ENCODE results near the gene GPR39. TPM values are rescaled to one million over a fixed set of nuclear protein-coding genes. Genes with fewer than 3 reads are reported as not detected.
A peak's percentile ranks its signal among the peaks of the same experiment; 100 is the strongest.

GPR39 gene
- total RNA-seq, 4 donors from 2014 or later: 9.1 to 38.5 (median 25.9) TPM

DNA sequence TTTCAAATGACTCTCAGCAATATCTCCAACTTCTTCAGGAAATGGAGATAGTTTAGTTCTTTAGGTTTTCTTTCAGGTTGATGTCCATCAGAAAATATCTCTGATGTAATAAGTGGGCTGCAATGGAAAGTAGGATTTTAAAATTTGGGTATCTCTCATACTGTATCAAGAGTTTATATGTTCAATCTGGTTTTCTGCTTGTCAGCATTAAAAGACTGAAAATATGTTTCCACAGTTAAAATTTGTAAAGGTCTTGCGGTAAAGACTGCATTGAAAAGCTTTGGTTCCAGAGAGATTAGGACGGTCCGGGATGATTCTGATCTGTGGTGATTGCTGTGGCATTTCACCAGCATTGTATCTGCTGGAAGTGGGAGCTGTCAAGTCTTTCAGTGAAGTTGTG lies 170.2 kb downstream of the GPR39 start:
- TF ChIP-seq, protein P1, sequence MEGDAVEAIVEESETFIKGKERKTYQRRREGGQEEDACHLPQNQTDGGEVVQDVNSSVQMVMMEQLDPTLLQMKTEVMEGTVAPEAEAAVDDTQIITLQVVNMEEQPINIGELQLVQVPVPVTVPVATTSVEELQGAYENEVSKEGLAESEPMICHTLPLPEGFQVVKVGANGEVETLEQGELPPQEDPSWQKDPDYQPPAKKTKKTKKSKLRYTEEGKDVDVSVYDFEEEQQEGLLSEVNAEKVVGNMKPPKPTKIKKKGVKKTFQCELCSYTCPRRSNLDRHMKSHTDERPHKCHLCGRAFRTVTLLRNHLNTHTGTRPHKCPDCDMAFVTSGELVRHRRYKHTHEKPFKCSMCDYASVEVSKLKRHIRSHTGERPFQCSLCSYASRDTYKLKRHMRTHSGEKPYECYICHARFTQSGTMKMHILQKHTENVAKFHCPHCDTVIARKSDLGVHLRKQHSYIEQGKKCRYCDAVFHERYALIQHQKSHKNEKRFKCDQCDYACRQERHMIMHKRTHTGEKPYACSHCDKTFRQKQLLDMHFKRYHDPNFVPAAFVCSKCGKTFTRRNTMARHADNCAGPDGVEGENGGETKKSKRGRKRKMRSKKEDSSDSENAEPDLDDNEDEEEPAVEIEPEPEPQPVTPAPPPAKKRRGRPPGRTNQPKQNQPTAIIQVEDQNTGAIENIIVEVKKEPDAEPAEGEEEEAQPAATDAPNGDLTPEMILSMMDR (IDR thresholded peaks at IDR 0.05): no peak
- no peak for TF ChIP-seq POLR2A (IDR thresholded peaks at IDR 0.05)
- H3K27ac ChIP-seq: no peak overlapping the region
- no peak for DNase-seq
- peaks cover 0 to 11% (median 0%) of the 10 kb centered on the region in 4 donors for H3K4me1 ChIP-seq
- no peaks in the 10 kb centered on the region for H3K36me3 ChIP-seq
- H3K27me3 ChIP-seq: no peaks in the 10 kb centered on the region
- no peaks in the 10 kb centered on the region for H3K9me3 ChIP-seq
- H3K4me3 ChIP-seq: no peak overlapping the region

DNA sequence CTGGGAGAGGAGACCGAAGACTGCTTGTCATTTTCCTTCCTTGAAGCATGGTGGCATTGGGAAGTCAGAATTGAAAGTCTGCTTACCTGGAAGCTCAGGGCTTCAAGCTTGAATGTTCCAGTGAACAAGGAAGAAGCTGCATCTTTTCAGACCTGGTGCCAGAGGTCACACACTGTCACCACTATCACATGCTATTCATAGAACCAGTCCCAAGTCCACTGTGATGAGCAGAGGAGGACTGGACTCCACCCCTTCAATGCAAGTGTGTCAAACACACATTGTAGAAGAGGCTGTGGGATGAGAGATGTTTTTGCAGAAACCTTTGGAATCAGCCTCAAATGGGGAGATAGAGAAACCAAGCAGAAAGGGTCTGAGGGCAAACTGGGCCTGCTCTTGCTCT lies 172.0 kb downstream of the GPR39 start:
- peak overlapping the region in 2 of 4 donors; percentile 76 to 79 for H3K27ac ChIP-seq
- no peak overlapping the region for H3K4me3 ChIP-seq
- no peaks in the 10 kb centered on the region for H3K9me3 ChIP-seq
- no peaks in the 10 kb centered on the region for H3K27me3 ChIP-seq
- no peaks in the 10 kb centered on the region for H3K36me3 ChIP-seq
- peak in 1 of 3 donors; percentile 77 for DNase-seq
- H3K4me1 ChIP-seq: peaks cover 0 to 11% (median 0%) of the 10 kb centered on the region in 4 donors
- no peak for TF ChIP-seq POLR2A (IDR thresholded peaks at IDR 0.05)
- TF ChIP-seq, protein P1 (IDR thresholded peaks at IDR 0.05): no peak

- H3K9me3 ChIP-seq: no peaks in the 10 kb centered on the region
- H3K4me3 ChIP-seq: no peak overlapping the region
- no peaks in the 10 kb centered on the region for H3K27me3 ChIP-seq
- no peaks in the 10 kb centered on the region for H3K36me3 ChIP-seq
- H3K4me1 ChIP-seq: peaks cover 0 to 11% (median 0%) of the 10 kb centered on the region in 4 donors
- no peak for DNase-seq
- TF ChIP-seq, protein P1 (IDR thresholded peaks at IDR 0.05): no peak
- H3K27ac ChIP-seq: no peak overlapping the region
These were observed 172.7 kb downstream of the GPR39 start for GRCh38 chr2:132589111-132589830.

GRCh38 chr2:132589966-132590365 lies 173.4 kb downstream of the GPR39 start:
- DNase-seq: no peak
- TF ChIP-seq, protein P1 (IDR thresholded peaks at IDR 0.05): no peak
- TF ChIP-seq POLR2A (IDR thresholded peaks at IDR 0.05): no peak
- H3K27me3 ChIP-seq: no peaks in the 10 kb centered on the region
- peaks cover 0 to 11% (median 0%) of the 10 kb centered on the region in 4 donors for H3K4me1 ChIP-seq
- no peaks in the 10 kb centered on the region for H3K9me3 ChIP-seq
- no peak overlapping the region for H3K4me3 ChIP-seq
- no peak overlapping the region for H3K27ac ChIP-seq
- H3K36me3 ChIP-seq: no peaks in the 10 kb centered on the region

DNA sequence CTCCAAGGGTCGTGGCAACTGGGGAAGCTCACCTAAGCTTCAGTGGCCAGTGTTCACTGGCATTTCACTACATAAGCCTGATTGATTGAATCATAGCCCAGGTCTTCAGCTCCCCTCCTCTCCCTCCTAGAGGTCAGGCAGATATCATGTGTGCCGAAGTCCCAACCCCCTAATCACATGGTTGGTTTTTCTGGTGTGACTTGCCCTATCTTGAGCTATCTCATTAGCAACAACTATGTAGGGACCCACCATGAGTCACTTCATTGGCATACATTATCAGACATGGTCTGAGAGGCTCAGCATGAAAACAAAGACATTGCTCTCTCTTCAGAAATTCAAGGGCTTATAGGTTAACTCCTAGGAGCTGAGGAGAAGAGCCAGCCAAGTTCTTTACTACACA lies 176.6 kb downstream of the GPR39 start:
- no peak for DNase-seq
- no peaks in the 10 kb centered on the region for H3K9me3 ChIP-seq
- H3K36me3 ChIP-seq: no peaks in the 10 kb centered on the region
- no peaks in the 10 kb centered on the region for H3K27me3 ChIP-seq
- H3K4me1 ChIP-seq: peaks cover 0 to 8% (median 0%) of the 10 kb centered on the region in 4 donors
- no peak overlapping the region for H3K27ac ChIP-seq
- no peak overlapping the region for H3K4me3 ChIP-seq
- no peak for TF ChIP-seq POLR2A (IDR thresholded peaks at IDR 0.05)
- TF ChIP-seq, protein P1 (IDR thresholded peaks at IDR 0.05): no peak

All from Peyer's patch (tissue), 4 donors.